Measurements from ENCODE around the gene CHCHD3. TPM values are rescaled to one million over a fixed set of nuclear protein-coding genes. Genes with fewer than 3 reads are reported as not detected.

CHCHD3 gene
- total RNA-seq, 1 donor from 2014 or later, result 142 TPM

DNA sequence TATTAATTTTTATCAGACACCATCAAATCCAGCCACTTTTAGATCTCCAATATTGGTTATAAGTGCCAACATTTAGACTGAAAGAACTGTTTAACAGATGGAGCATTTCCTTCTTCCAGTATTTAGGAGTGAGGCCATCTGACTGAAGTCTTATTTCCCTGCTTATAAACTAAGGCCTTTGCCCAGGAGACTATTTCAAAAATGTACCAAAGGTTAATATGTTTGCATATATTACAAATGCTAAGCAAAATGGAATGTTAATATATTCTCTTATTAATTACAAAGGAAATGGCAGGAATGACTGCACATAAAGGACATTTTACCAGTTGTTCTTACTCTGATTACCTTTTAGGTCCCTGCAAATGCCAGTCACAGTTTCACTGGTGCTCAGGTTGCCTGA is 266.8 kb downstream of the CHCHD3 start:
- Histone ChIP-seq H3K36me3 (no peaks in the 10 kb centered on the region), H2AFZ (replicated peaks) (no peak overlapping the region), H3K9ac (no peak overlapping the region), H3F3A (ENCODE audit: low read depth) (peaks cover 6% of the 10 kb centered on the region), H3K79me2 (ENCODE audit: low read depth) (no peaks in the 10 kb centered on the region), H3K4me3 (no peak overlapping the region), H4K20me1 (ENCODE audit: low read depth) (peaks cover 7% of the 10 kb centered on the region), H3K4me1 (peaks cover 15% of the 10 kb centered on the region), H3K27ac (no peak overlapping the region), H3K27me3 (no peaks in the 10 kb centered on the region), H3K4me2 (no peak overlapping the region), H3K9me3 (ENCODE audit: low read depth) (no peaks in the 10 kb centered on the region)
- Mint-ChIP-seq H3K27ac (no peak overlapping the region), H3K9me3 (no peaks in the 10 kb centered on the region), H3K36me3 (peaks cover 8% of the 10 kb centered on the region), H3K4me3 (no peak overlapping the region), H3K4me1 (peaks cover 6% of the 10 kb centered on the region), H3K27me3 (ENCODE audit: insufficient read depth, low read depth) (no peaks in the 10 kb centered on the region)
- TF ChIP-seq EZH2phosphoT487 (IDR thresholded peaks at IDR 0.05) (no peak), EZH2 (IDR thresholded peaks at IDR 0.05) (no peak), CTCF (IDR thresholded peaks at IDR 0.05) (no peak)
- no peak for DNase-seq (ENCODE audit: low spot score)

DNA sequence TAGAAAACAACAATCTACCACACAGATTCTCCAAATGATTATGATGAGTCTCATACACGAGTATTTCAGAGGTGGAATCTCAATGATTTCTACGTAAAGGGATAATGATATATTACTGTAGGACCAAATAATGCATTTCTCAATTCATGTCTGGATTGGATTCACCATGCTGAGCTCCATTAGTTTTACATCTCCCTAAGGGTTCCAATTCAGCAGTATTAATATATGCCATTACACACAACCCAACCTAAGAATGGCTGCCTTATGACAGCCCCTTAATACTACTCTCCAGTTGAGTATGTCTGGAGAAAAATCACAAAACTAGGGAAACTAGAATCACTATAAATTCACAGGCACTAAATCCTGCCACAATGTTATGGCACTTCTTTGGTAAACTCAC is 271.3 kb downstream of the CHCHD3 start:
- Histone ChIP-seq H3K4me3 (no peak overlapping the region), H3K4me1 (peaks cover 8% of the 10 kb centered on the region), H3K27ac (no peak overlapping the region), H2AFZ (replicated peaks) (no peak overlapping the region), H3K9me3 (ENCODE audit: low read depth) (no peaks in the 10 kb centered on the region), H3K4me2 (no peak overlapping the region), H3K79me2 (ENCODE audit: low read depth) (no peaks in the 10 kb centered on the region), H3K9ac (no peak overlapping the region), H4K20me1 (ENCODE audit: low read depth) (no peaks in the 10 kb centered on the region), H3K27me3 (no peaks in the 10 kb centered on the region), H3K36me3 (no peaks in the 10 kb centered on the region), H3F3A (ENCODE audit: low read depth) (peaks cover 2% of the 10 kb centered on the region)
- H3K27me3 Mint-ChIP-seq (ENCODE audit: insufficient read depth, low read depth), result no peaks in the 10 kb centered on the region
- H3K4me3 Mint-ChIP-seq, result no peak overlapping the region
- no peak for DNase-seq (ENCODE audit: low spot score)
- no peak for TF ChIP-seq CTCF (IDR thresholded peaks at IDR 0.05)
- no peak for TF ChIP-seq EZH2phosphoT487 (IDR thresholded peaks at IDR 0.05)
- TF ChIP-seq EZH2 (IDR thresholded peaks at IDR 0.05), result no peak
- peaks cover 1% of the 10 kb centered on the region for H3K4me1 Mint-ChIP-seq
- H3K27ac Mint-ChIP-seq, result no peak overlapping the region
- no peaks in the 10 kb centered on the region for H3K9me3 Mint-ChIP-seq
- H3K36me3 Mint-ChIP-seq, result peaks cover 8% of the 10 kb centered on the region

DNA sequence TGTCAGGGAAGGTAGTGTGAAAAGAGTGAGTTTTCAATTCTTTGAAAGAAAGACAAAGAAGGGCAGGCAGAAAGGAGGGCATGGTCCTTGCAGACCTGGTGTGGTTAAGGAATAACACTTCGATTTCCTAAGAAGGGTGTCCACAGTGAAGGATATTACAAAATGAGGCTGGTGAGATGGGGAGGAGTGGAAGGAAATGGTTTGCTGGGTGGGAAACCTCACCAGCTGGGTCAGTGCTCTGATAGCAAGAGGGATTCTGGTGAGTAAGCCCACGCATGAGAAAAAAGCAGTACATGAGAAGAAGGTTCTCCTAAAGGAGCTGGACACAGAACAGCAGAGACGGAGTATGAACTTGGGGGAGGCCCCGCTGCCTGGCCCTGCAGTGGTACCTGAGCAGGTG is 275.1 kb downstream of the CHCHD3 start:
- Histone ChIP-seq H3K9ac (no peak overlapping the region), H3K27me3 (no peaks in the 10 kb centered on the region), H3K27ac (no peak overlapping the region), H3K4me1 (peaks cover 4% of the 10 kb centered on the region), H3K79me2 (ENCODE audit: low read depth) (no peaks in the 10 kb centered on the region), H3K4me3 (no peak overlapping the region), H4K20me1 (ENCODE audit: low read depth) (no peaks in the 10 kb centered on the region), H3K9me3 (ENCODE audit: low read depth) (no peaks in the 10 kb centered on the region), H2AFZ (replicated peaks) (no peak overlapping the region), H3K36me3 (no peaks in the 10 kb centered on the region), H3F3A (ENCODE audit: low read depth) (peaks cover 2% of the 10 kb centered on the region), H3K4me2 (no peak overlapping the region)
- Mint-ChIP-seq H3K4me1 (no peaks in the 10 kb centered on the region), H3K36me3 (no peaks in the 10 kb centered on the region), H3K9me3 (no peaks in the 10 kb centered on the region), H3K27me3 (ENCODE audit: insufficient read depth, low read depth) (no peaks in the 10 kb centered on the region), H3K27ac (no peak overlapping the region), H3K4me3 (no peak overlapping the region)
- TF ChIP-seq CTCF (IDR thresholded peaks at IDR 0.05) (no peak), EZH2phosphoT487 (IDR thresholded peaks at IDR 0.05) (no peak), EZH2 (IDR thresholded peaks at IDR 0.05) (no peak)
- no peak for DNase-seq (ENCODE audit: low spot score)
